Lung microvascular endothelial cell (primary cell): Measurements from ENCODE around the gene TYRP1. TPM values are rescaled to one million over a fixed set of nuclear protein-coding genes. Genes with fewer than 3 reads are reported as not detected.
"Not testable (repeated sequence)": the region's sequence is repeated elsewhere in the genome, so short reads cannot be mapped to it uniquely, and the experiment has no call there.

Source experiments
- DNase-seq, 2 donors: peaks; one replicate each; pipeline versions ENCODE4 v3.0.0 to v3.0.0-alpha.2; 2010; ENCODE audit warnings: low read depth in 2 of 2
- total RNA-seq: library from RNA; depleted of rRNA; stranded (reverse); fragments of >200 nt; gene quantifications from 2 replicates; pipeline ENCODE4 v1.2.1, GENCODE V29; 2014

Gene TYRP1, protein sequence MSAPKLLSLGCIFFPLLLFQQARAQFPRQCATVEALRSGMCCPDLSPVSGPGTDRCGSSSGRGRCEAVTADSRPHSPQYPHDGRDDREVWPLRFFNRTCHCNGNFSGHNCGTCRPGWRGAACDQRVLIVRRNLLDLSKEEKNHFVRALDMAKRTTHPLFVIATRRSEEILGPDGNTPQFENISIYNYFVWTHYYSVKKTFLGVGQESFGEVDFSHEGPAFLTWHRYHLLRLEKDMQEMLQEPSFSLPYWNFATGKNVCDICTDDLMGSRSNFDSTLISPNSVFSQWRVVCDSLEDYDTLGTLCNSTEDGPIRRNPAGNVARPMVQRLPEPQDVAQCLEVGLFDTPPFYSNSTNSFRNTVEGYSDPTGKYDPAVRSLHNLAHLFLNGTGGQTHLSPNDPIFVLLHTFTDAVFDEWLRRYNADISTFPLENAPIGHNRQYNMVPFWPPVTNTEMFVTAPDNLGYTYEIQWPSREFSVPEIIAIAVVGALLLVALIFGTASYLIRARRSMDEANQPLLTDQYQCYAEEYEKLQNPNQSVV
- total RNA-seq, result 2.0 and 2.2 TPM in 2 replicates

- DNase-seq, result no peak
Measured at GRCh38 chr9:12693141-12693540, at the start of gene TYRP1. Gene TYRP1 (plus strand): TSS chr9:12693385. CDS start chr9:12693997, 612 bp downstream.

GRCh38 chr9:12643686-12644085, 49.5 kb upstream of the TYRP1 start:
- DNase-seq, result no peak

- no peak for DNase-seq
Measured at GRCh38 chr9:12648925-12649324, 44.3 kb upstream of the TYRP1 start.

DNA sequence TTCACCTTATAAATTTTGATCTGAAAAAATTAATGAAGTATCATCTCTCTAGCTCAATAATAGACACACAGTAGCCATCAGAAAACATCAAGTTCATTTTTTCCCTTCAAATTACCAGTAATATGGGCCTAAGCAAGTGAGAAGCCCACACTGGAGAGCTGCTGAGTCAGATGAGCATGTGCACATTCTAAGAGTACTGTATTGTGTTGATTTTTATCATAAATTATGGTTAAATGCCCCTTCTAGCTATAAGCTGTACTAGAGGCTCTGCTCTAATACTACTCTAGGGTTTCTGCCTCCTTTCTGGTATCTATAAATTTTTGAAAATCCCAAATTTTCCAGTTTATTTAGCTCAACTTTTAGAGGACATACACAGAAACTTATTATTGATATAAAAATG, 42.1 kb upstream of the TYRP1 start:
- no peak for DNase-seq

GRCh38 chr9:12652973-12653372, 40.2 kb upstream of the TYRP1 start:
- no peak for DNase-seq

DNA sequence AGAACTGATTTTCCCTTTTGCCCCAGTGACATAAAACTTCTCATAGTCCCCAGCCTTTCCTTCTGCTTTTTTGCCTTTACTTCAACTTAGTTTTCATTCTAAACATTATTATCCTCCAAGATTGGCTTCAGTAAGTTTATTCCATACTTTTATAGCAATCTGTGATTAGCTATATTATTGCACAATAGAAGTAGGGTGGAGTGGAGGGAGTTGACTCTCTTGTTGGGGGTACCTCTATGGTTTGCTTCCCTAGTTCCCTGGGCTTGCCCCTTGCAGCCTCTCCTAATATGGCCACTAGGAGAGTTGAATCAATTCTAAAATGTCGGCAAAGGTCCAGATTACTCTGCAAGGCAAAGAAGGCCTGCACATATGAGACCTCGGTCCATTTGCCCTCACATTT, 36.4 kb upstream of the TYRP1 start:
- no peak for DNase-seq

DNA sequence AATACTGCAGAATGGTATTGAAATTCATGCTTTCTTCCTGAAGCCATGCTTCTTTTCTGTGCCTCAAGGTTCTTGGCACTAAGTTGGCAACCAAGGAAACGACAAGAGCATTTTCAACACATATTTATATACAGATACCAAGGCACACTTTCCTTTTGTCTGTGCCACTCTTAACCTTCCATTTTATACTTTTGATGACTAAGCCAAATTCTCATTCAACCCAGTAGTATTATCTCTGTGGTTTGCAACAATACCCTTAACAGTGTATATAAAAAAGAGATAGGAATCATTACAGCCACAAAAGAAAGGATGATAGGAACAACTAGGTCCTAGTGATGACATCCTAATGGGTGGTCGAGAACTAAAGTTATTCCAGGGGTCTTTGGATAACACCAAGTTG, 36.0 kb upstream of the TYRP1 start:
- no peak for DNase-seq

DNA sequence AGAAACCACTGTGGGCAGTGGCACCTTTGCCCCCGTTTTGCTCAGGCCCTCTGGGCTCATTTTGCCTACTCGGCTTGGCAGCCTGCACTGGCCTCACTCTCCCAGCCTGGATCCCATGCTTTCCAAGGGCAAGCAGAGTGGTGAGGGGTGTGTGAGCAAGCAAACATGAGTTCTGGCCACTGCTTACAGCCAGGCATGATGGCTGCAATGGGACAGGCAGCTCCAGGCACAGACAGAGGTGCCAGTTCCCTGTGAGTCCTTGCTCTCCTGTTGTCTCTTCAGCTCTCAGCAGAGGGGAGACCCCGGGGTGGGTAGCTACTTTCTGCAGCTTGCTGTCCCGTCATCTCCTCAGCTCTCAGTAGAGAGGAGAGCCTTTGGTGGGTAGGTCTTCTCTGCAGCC, 35.2 kb upstream of the TYRP1 start:
- no peak for DNase-seq

GRCh38 chr9:12658531-12659209, 34.5 kb upstream of the TYRP1 start:
- no peak for DNase-seq

GRCh38 chr9:12659220-12659619, 34.0 kb upstream of the TYRP1 start:
- DNase-seq, result no peak

DNA sequence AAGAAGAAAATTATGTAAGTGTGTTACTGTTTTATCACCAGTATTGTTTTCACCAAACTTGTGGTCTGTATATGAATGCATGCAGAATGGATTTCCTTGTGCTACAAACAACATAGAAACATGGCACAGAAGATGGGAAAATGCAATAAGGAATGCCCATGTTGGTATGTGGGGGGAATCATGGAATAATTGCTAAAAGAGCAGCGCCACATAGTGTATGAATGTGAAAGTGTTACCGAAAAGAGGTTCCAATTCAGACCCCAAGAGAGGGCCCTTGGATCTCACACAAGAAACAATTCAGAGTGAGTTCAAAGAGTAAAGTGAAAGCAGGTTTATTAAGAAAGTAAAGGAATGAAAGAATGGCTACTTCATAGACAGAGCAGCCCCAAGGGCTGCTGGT, 26.4 kb upstream of the TYRP1 start:
- peak in 1 of 2 donors; percentile 11 for DNase-seq

- DNase-seq, result no peak
Measured at GRCh38 chr9:12667892-12668291, 25.3 kb upstream of the TYRP1 start.

DNA sequence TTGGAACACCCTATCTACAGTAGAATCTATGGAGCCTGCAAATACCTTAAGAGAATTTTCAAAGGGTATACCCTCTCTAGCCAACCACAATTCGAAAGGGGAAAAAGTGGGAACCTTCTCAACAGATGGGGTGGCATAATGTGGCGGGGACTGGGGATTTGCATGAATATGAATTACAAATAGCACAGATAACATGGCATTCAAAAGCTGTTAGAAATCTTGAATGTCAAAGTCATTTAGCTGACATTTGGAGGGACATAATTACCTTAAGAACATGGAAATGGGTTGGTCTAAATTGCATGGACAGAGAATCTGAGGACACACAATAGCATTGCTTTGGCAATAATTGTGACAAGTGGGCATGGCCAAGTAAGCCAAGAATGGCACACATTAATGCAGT, 23.2 kb upstream of the TYRP1 start:
- DNase-seq, result no peak

GRCh38 chr9:12674961-12675360, 18.2 kb upstream of the TYRP1 start:
- DNase-seq, result no peak

- not testable (repeated sequence) for DNase-seq
Measured at GRCh38 chr9:12677462-12678126, 15.6 kb upstream of the TYRP1 start.

- peak in 1 of 2 donors; percentile 9 for DNase-seq
Measured at GRCh38 chr9:12680341-12680740, 12.8 kb upstream of the TYRP1 start.

- no peak for DNase-seq
Measured at GRCh38 chr9:12680757-12681156, 12.4 kb upstream of the TYRP1 start.

DNA sequence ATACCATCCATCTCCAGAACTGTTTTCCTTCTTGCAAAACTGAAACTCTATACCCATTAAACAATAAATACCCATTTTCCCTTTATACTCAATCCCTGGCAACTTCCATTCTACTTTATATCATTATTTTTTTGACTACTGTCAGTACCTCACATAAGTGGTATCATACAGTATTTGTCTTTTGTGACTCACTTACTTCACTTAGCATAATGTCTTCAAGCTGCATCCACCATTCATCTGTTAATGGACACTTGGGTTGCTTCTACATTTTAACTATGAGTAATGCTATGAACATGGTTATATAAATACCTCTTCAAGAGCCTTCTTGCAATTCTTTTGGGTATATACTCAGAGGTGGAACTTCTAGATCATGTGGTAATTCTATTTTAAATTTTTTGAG, 11.6 kb upstream of the TYRP1 start:
- DNase-seq, result no peak

GRCh38 chr9:12684974-12685373, 8.2 kb upstream of the TYRP1 start:
- peak; percentile 38 to 64 for DNase-seq

DNA sequence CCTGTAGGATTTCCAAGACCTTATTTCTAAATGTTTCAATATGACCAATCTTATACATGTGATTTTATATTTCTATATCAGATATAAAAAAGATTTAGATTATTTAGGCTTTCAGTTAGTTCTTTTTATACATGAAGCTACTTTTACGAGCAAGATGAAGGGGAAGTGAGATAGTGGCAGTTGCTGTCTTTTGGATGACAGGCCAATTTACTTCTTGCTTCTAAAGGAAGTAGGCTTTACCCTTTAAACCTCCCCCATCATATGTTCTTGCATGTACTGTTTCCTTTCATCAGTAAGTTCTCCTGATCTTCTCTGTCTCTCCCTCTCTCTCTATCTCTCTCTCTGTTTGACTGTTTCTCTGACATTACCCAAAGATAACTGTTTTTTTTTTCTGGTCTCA, 4.0 kb upstream of the TYRP1 start:
- DNase-seq, result no peak

DNA sequence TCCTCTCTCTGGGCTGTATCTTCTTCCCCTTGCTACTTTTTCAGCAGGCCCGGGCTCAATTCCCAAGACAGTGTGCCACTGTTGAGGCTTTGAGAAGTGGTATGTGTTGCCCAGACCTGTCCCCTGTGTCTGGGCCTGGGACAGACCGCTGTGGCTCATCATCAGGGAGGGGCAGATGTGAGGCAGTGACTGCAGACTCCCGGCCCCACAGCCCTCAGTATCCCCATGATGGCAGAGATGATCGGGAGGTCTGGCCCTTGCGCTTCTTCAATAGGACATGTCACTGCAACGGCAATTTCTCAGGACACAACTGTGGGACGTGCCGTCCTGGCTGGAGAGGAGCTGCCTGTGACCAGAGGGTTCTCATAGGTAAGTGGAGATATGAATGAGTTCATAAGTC, 828 bp downstream of the TYRP1 start:
- no peak for DNase-seq

- peak; percentile 53 to 60 for DNase-seq
Measured at GRCh38 chr9:12695474-12695873, 2.3 kb downstream of the TYRP1 start.
